Activated CD4-positive, alpha-beta T cell treated with anti-CD3 and anti-CD28 coated beads, Interleukin-2, amount 50 U/mL, for 48 hours (primary cell): ENCODE measurements around the gene FHIP1B.

Experiments used
- DNase-seq, 2 experiments: peaks; one replicate each; pipeline ENCODE4 v3.0.0-alpha.2; 2020

FHIP1B gene

GRCh38 chr11:6238902-6239301 is 4.5 kb upstream of the FHIP1B start, which contains the start of gene CNGA4:
Gene CNGA4 (plus strand): TSS chr11:6239089. CDS start chr11:6239207, 118 bp downstream.
- no peak for DNase-seq

GRCh38 chr11:6237761-6238302 is 3.4 kb upstream of the FHIP1B start:
- no peak for DNase-seq

GRCh38 chr11:6237266-6237665 is 2.8 kb upstream of the FHIP1B start:
- no peak for DNase-seq

GRCh38 chr11:6233984-6234386 is 451 bp downstream of the FHIP1B start:
- DNase-seq = no peak

DNA sequence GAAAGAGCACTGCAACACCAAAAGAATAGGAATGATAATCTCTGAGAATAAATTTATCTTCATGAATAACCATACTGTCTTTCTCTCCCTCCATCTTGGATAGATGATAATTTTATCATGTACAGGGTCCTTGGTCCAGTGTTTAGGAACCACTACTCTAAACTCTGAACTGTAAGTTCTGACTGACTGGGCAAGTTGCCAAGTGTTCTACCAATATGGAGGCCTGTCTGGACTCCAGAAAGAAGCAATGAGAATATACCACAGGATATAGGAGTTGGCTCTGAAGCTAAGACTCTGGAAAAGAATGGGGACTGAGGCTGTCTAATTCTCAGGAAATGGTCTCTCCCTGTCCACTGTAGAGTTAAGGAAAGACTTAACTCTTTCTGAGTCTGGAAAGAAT is 1.5 kb downstream of the FHIP1B start:
- no peak for DNase-seq

GRCh38 chr11:6229911-6230310 is 4.5 kb downstream of the FHIP1B start:
- no peak for DNase-seq

GRCh38 chr11:6228520-6228919 is 5.9 kb downstream of the FHIP1B start:
- DNase-seq = no peak

DNA sequence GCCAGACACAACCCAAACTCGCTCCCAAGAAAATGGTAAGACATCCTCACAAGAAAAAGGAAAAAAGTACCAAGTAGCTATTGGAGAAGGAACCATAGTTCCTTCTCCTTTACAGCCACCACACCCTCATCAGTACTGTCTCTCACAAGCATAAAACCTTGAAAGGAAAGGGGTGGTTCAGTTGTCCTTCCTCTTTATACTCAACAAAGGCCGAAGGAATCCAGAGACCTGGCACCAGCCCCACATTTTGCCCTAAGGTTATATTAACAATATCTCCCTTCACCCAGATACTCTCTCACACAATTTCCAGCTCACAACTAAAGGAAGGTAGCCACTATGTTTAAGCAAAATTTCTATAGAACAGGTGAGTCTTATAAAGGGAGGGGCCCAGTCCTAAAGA is 8.5 kb downstream of the FHIP1B start:
- DNase-seq = no peak

DNA sequence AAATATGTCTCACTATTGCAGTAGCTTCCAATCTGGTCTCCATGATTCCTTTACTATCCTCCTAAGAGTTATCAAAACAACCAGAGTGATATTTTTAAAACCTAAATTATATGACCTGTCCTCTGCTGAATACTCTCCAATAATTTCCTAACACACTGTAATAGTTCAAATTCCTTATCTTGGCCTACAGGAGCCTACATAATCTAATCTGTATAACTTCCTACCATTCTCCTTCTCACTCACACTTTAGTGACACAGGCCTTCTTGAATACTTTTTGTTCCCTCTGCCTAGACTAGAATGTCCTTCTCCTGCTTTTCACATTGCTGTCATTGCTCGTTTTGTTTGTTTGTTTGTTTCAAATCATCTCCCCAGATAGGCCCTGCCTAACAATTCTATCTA is 9.4 kb downstream of the FHIP1B start:
- no peak for DNase-seq

GRCh38 chr11:6224421-6224820 is 10.0 kb downstream of the FHIP1B start:
- DNase-seq = no peak

GRCh38 chr11:6223854-6224253 is 10.6 kb downstream of the FHIP1B start:
- DNase-seq = no peak

GRCh38 chr11:6219359-6219758 is 15.1 kb downstream of the FHIP1B start:
- DNase-seq = no peak

- DNase-seq = no peak
Observed at GRCh38 chr11:6217722-6218121, 16.7 kb downstream of the FHIP1B start.

DNA sequence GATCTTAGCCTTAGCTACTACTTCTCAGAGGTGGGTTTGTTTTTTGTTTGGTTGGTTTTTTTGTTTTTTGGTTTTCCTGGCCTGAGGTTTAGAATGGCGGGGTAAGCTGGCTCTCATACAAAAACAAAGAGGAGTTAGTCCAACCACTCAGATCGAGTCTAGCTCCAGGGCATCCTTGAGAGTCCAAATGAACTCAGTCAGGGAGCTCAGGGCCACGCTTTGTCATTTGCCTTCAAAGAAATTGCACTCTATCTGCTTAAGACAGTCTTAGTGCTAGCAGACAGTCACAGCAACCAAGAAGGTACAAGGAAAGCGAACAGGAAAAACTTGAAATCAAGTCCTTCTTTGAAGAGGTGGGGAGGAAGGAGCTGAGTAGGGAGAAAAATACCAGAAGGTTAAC is 17.9 kb downstream of the FHIP1B start:
- no peak for DNase-seq

DNA sequence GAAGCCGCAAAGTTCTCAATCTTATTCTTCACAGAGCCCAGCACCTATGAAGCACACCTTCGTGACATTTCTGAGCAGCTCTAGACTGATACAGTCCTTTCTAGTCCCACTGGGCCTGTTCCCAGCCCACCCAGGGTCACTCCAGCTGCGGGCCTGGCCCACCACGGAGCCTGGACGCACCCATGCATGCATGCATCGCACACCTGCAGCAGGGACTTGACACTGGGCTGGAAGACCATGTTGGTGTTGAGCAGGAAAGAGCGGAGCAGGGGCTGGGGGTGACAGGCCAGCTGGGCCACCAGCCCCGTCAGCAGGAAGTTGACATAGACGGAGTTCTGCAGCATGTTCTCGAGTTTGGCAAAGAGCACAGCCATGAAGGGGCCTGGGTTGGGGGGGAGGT is 19.9 kb downstream of the FHIP1B start:
- DNase-seq = no peak

- DNase-seq = no peak
Observed at GRCh38 chr11:6210274-6210955, 24.0 kb downstream of the FHIP1B start.

- no peak for DNase-seq
Observed at GRCh38 chr11:6209801-6210200, 24.6 kb downstream of the FHIP1B start.

DNA sequence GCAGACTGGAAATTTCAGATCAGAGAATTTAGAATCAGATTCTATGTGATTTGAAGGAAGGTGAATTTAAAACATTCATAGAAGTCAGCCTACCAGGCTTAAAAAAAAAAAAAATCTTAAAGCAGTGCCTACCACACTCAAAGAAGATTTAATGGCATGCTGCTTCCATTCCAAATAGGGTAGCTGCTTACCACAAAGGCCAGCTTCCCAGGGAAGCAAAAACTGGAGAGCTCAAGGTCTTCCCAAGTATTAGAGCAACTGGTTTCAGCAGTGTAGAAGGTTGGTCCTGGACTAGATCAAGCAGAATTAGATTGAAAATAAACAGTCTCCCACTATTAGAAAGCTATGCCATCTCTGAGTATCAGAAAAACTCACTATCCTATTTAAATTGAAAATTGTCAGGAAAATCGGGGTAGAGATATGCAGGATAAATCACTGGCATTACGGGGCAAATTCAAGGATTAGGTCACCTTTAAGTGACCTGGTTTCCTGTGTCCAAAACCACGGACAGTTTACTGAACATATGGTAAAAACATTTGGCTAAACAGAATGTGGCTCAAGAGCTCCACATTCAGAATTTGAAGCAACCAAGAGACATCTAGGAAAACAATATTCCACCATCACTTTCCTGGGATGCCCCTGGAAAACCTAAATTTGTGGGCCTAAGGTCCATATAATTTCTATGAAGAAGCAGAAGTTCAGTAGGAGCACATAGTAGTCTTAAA is 27.8 kb downstream of the FHIP1B start:
- DNase-seq = no peak

GRCh38 chr11:6205366-6205765 is 29.1 kb downstream of the FHIP1B start, which contains the start of gene C11orf42:
Gene C11orf42 (plus strand): TSS chr11:6205557. CDS start chr11:6205616, 59 bp downstream.
- no peak for DNase-seq

- DNase-seq = no peak
Observed at GRCh38 chr11:6204706-6205105, 29.7 kb downstream of the FHIP1B start.

- no peak for DNase-seq
Observed at GRCh38 chr11:6203327-6203726, 31.1 kb downstream of the FHIP1B start.

DNA sequence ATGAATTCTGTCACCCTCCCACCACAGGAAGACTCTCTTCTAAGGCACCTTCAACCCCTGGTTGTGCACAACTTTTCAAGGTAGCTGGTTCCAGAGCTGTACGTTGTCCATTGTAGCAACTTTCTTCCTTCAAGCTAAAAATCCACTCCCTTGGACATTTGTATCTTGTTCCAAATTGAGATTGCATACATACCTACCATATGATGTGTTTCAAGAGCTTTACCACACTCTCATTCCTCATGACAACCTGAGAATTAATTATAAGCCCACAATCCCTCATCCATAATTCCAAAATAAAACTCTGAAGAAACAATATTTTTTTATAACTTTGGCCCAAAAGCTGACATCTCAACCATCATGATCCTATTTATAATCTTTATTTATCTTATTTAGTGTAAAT is 32.4 kb downstream of the FHIP1B start:
- DNase-seq = no peak

- DNase-seq = no peak
Observed at GRCh38 chr11:6201481-6201880, 33.0 kb downstream of the FHIP1B start.

- no peak for DNase-seq
Observed at GRCh38 chr11:6200975-6201374, 33.5 kb downstream of the FHIP1B start.
